Measurements from ENCODE around the gene ALDH4A1. TPM values are rescaled to one million over a fixed set of nuclear protein-coding genes. Genes with fewer than 3 reads are reported as not detected.

ALDH4A1 gene
- 3.0 and 3.7 TPM in 2 replicates for total RNA-seq

DNA sequence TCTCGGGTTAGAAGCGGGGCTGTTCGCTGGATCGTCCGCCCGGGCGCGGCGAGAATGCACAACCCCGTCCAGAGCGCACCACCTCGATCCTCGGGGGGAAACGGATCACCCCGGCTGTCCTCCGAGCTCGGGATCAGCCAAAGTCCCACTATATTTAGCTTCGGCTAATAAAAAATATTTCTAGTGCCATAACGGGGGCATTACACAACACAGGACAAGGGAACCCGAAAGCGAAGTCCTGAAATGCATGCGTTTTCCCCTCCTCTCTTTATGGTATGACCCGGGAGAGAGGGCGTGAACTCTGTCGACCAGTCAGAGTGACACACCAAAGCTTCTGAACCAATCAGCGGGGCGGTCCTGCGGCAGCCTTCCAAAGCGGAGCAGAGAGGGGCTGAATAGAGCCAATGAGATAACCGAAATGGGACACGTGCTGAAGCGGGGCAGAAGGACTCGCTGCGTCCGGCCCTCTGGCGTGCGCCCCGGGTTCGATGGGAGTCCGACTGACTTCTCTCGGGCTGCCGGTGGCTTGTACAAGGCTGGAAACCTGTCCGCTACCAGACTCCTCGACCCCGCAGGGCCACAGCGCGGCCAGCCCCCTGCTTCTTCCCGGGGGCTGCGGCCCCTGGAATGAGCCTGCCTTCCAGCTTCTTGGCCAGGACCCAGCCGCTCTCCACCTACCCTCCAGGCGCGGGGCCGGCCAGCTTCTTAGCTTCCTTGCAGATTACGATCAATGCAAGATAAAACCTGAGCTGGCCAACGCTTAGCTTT, at the start of gene ALDH4A1:
Gene ALDH4A1 (minus strand): TSS at position 33 of the 768 bp plus-strand sequence. CDS start 32 bp downstream, at position 1.
- intact Hi-C loops (cut with micrococcal nuclease): loop anchor here (1.0 to 2.0 kb wide), 5 partner anchors 24 to 348 kb away; partner anchors contain the start of genes EMC1, IFFO2, MRTO4 and UBR4

GRCh38 chr1:18951818-18952391, 49.5 kb upstream of the ALDH4A1 start:
- intact Hi-C loops (cut with micrococcal nuclease): no loop called here

GRCh38 chr1:18951416-18951815, 49.1 kb upstream of the ALDH4A1 start:
- intact Hi-C loops (cut with micrococcal nuclease): no loop called here

DNA sequence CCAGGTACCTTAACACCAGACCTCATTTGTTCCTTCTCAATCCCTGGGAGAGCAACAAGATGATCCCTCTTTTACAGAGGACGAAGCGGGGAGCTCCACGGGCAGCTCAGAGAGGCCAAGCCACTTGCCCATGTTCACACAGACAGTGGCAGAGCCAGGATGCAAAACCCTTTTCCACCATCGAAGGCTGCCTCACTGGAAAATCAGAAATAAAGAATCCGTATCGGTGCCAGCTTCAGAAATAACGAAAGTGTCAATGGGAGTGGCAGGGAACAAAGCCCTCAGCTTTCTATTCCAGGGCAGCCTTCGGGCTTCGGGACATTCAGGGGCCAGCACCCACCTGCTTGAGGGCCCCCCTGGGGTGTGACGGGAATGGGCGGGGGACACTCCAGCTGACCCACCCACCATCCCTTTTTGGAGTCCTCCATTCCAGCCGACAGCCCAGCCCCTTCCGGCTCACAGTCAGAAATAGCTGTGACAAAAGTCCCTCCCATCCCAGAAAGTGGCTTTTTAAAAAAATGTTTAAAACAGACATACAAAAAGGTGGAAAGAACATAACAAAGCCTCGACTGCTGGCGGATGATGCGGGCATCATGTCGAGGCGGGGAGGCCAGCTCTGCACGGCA, 48.2 kb upstream of the ALDH4A1 start:
- intact Hi-C loops (cut with micrococcal nuclease): loop anchor here (1.0 kb wide), 1 partner anchor 24 kb away; no protein-coding TSS in a partner anchor

GRCh38 chr1:18949686-18950400, 47.5 kb upstream of the ALDH4A1 start:
- intact Hi-C loops (cut with micrococcal nuclease): loop anchor here (1.0 kb wide), 1 partner anchor 24 kb away; no protein-coding TSS in a partner anchor

DNA sequence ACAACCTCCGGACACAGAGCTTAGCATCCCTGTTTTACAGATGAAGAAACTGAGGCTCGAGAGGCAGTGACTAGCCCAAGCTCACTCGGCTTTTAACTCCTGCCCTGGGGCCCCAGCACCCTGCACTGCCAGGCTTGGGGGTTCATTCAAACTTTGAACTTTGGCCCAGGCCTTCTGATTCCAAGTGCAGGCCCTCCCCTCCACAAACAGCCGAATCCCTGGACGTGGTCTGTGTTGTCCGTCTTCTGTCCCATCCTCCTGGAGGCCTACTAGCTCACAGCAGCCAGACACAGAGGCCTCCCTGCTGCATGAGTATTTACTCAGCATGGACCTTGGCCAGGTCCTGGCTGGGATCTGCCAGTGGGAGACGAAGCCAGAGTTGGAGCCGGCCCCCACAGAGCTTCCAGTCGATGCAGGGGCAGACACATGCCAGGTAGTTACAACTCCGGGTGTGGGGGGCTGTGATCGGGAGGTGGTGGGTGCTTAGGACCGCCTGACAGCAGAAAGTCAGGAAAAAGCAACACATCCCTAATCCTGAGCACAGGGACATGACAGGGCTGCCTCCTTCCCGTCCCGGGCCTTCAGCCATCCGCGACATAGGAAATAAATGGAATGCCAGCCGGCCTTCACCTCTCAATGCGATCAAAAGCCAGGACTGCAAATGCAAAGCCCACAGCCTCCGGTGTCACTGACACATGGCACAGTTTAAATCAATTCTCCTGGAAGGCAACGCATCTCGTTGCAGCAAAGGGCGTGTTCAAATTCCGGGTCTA, 46.7 kb upstream of the ALDH4A1 start:
- intact Hi-C loops (cut with micrococcal nuclease): no loop called here

DNA sequence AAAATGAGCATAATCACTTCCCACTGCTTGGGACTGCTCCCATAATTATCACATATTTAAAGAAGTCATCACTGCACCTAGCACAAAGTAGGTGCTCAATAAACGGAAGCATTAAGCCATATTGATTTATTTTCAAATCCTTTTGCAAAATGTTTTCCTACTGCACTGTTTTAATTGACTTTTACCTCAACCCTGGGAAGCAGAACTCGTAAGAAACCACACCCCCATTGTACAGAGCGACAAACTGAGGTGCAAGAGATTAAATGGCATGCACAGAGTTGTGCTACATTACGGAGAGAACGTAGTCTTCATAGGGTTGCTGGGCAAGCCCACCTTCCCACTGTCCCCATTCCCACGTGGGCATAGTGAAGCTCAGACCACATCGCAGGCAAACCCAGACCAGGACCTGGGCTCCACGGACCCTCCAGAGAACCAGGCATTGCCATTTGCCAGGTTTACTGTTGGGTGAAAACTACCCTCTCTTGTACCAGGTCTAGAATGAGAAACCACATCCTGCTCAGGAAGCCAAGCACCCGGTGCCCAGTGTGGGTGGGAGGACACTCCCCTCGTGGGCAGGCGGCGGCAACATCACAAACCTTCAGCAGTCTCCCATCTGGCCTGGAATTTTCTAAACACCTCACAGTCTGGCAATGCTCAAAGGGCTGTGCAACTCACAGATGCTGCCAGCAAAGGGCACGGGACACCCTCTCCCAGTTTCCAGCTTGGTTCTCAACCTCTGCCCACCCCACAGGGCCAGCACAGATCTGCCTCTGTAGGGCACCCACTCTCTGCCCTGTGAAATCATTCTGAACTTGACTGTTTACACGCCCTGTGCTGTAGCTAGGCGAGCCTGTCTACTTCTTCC, 45.9 kb upstream of the ALDH4A1 start:
- intact Hi-C loops (cut with micrococcal nuclease): no loop called here

GRCh38 chr1:18947570-18947969, 45.2 kb upstream of the ALDH4A1 start:
- intact Hi-C loops (cut with micrococcal nuclease): no loop called here

- intact Hi-C loops (cut with micrococcal nuclease): no loop called here
These were observed 44.4 kb upstream of the ALDH4A1 start for GRCh38 chr1:18946550-18947381.

- intact Hi-C loops (cut with micrococcal nuclease): no loop called here
These were observed 43.1 kb upstream of the ALDH4A1 start for GRCh38 chr1:18945401-18945849.

DNA sequence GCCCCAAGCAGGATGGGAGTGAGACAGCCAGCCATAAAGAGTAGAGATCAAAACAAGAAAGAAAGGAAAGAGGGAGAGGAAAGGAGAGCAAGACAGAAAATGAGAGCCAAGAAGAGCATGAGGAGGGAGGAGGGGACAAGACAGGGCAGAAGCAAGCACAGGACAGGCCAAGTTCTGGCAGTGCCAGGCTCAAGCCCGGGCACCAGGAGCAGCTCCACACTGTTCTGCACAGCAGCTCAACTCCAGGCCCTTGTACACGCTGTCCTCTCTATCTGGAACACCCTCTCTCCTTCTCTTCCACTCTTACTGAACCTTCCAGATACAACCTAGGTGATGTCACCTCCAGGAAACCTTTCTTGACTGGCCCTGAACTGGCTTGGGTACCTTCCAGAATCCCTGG, 42.5 kb upstream of the ALDH4A1 start:
- intact Hi-C loops (cut with micrococcal nuclease): no loop called here

DNA sequence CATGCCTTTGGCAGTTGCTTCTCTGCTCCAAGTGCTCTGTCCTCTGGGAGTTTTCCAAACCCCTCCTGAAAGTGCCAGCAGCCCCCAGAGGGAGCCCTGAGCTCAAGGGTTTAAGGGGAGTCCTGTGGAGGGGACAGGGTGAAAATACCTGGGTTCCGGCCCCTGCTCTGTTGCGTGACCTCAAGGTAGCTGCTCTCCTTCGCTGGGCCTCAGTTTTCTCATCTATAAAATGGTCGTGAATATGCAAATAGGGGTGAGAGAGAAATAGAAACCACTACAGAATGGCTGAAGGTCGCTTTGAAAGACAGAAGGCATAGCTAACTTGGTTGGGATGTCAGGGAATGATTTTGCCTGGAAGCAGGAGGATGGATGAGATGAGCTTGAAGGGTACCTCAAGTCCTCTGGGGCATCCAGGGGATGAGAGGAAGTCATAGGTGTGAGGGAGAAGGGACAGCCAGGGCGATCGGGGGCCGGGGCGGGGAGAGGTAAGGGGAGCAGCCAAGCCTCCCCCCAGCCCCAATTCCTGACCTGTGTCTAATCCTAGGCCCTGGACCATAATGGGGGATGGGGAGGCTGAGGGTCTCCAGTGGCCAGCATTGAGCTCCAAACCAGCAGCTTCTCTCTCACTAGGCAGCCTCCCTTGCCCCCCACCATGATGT, 41.7 kb upstream of the ALDH4A1 start:
- intact Hi-C loops (cut with micrococcal nuclease): no loop called here

DNA sequence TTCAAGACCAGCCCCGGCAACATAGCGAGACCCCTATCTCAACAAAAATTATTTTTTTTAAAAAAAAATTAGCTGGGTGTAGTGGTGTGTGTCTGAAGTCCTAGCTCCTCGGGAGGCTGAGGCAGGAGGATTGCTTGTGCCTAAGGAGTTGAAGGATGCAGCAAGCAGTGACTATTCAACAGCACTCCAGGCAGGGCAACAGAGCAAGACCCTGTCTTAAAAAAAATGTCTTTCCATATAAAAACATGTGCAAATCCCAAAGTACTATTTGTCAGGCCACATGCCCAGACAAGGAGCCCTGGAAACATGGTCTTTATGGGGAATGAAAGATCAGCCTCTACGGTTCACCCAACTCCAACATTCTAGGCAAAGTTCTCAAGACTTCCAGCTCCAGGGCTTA, 40.8 kb upstream of the ALDH4A1 start:
- intact Hi-C loops (cut with micrococcal nuclease): no loop called here

- intact Hi-C loops (cut with micrococcal nuclease): no loop called here
These were observed 40.0 kb upstream of the ALDH4A1 start for GRCh38 chr1:18942340-18942739.

- intact Hi-C loops (cut with micrococcal nuclease): no loop called here
These were observed 39.1 kb upstream of the ALDH4A1 start for GRCh38 chr1:18941221-18942141.

- intact Hi-C loops (cut with micrococcal nuclease): no loop called here
These were observed 38.1 kb upstream of the ALDH4A1 start for GRCh38 chr1:18940303-18941020.
